Neutrophil (primary cell): ENCODE results near the gene ZC3H12A.
A peak's percentile ranks its signal among the peaks of the same experiment; 100 is the strongest.

ENCODE experiments used
- H3K27ac ChIP-seq: fragments of 200-600 bp; sonication (generic); 2 replicates; pipeline ENCODE4 v1.5.1; 2016; ENCODE audit warnings: mild to moderate bottlenecking, moderate library complexity
- H3K27me3 ChIP-seq: fragments of 200-600 bp; sonication (generic); 2 replicates; pipeline ENCODE4 v1.6.0; 2016; ENCODE audit warnings: mild to moderate bottlenecking
- H3K36me3 ChIP-seq: fragments of 200-600 bp; sonication (generic); 2 replicates; pipeline ENCODE4 v1.5.1; 2017
- H3K4me1 ChIP-seq, 2 experiments: fragments of 200-600 bp in 1 of 2; sonication (generic) in 1 of 2; 1 replicate in 1 of 2; 2 replicates in 1 of 2; pipeline versions ENCODE4 v1.5.1 to v1.6.1; 2013 to 2016; ENCODE audit warnings: low read depth in 1 of 2, low read length in 1 of 2, mild to moderate bottlenecking in 1 of 2, moderate library complexity in 1 of 2; ENCODE audit not compliant: control insufficient read depth in 1 of 2, insufficient read depth in 1 of 2
- H3K4me3 ChIP-seq, 2 experiments: fragments of 200-600 bp in 1 of 2; sonication (generic) in 1 of 2; 1 replicate in 1 of 2; 2 replicates in 1 of 2; pipeline ENCODE4 v1.5.1; 2013 to 2016; ENCODE audit warnings: low read depth in 1 of 2, low read length in 1 of 2, mild to moderate bottlenecking in 1 of 2, moderate library complexity in 1 of 2
- H3K9me3 ChIP-seq: fragments of 200-600 bp; sonication (generic); 2 replicates; pipeline ENCODE4 v1.5.1; 2016
- CTCF ChIP-seq: fragments of 200-600 bp; sonication (generic); IDR thresholded peaks from 2 replicates; pipeline ENCODE4 v1.5.1; 2016; ENCODE audit warnings: antibody characterized with exemption

The ZC3H12A gene

GRCh38 chr1:37480125-37480466 lies 5.7 kb downstream of the ZC3H12A start:
- H3K9me3 ChIP-seq: no peaks in the 10 kb centered on the region
- no peak for TF ChIP-seq CTCF
- peak overlapping the region; percentile 94 for H3K27ac ChIP-seq
- H3K27me3 ChIP-seq: no peaks in the 10 kb centered on the region
- peak overlapping the region; percentile 89 to 99 for H3K4me3 ChIP-seq
- H3K36me3 ChIP-seq: peaks cover 87% of the 10 kb centered on the region
- H3K4me1 ChIP-seq: peaks cover 62 to 65% of the 10 kb centered on the region in 2 experiments

DNA sequence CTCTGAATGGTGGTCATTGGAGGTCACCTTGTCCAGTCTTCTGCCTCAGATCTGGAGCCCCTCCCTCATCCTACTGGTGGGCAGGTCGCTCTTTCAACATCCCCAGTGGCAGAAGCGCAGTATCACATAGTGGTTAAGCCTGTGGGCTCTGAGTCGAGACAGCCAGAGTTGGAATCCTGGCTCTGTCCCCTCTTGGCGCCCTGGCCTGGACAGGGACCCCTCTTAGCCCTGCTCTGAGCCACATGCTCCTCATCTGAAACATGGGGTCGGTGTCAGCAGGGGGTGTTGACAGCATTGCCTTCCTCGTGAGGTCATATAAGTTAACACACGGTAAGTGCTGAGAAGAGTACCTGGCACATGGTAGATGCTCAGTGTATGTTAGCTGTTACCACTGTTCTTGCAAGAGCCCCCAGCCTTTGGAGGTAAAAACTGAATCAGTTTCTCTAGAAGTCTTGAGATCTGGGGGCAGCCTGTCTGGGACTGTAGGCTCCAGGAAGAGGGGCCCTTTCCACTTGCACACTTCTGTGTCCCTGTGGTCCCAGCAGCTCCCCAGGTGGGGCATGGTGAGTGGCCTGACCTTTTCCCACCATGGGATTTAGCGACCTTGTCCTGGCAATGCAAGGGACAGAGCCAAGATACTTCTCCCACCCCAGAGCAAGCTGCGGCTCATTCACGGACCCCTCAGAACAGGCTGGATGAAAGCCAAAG lies 6.4 kb downstream of the ZC3H12A start:
- no peak for TF ChIP-seq CTCF
- Histone ChIP-seq H3K27ac (peak overlapping the region; percentile 94), H3K9me3 (no peaks in the 10 kb centered on the region), H3K36me3 (peaks cover 82% of the 10 kb centered on the region), H3K27me3 (no peaks in the 10 kb centered on the region), H3K4me1 (peaks cover 62 to 64% of the 10 kb centered on the region in 2 experiments), H3K4me3 (peak overlapping the region; percentile 89 to 99)

- H3K9me3 ChIP-seq: no peaks in the 10 kb centered on the region
- H3K4me3 ChIP-seq: no peak overlapping the region
- no peak for TF ChIP-seq CTCF
- H3K27ac ChIP-seq: peak overlapping the region; percentile 94
- H3K36me3 ChIP-seq: peaks cover 75% of the 10 kb centered on the region
- H3K27me3 ChIP-seq: no peaks in the 10 kb centered on the region
- H3K4me1 ChIP-seq: peaks cover 62 to 64% of the 10 kb centered on the region in 2 experiments
These were observed 7.1 kb downstream of the ZC3H12A start for GRCh38 chr1:37481289-37482003.

GRCh38 chr1:37482004-37482785 lies 7.8 kb downstream of the ZC3H12A start:
- no peak overlapping the region for H3K4me3 ChIP-seq
- no peak for TF ChIP-seq CTCF
- H3K36me3 ChIP-seq: peaks cover 70% of the 10 kb centered on the region
- no peaks in the 10 kb centered on the region for H3K27me3 ChIP-seq
- peak overlapping the region; percentile 94 for H3K27ac ChIP-seq
- H3K4me1 ChIP-seq: peaks cover 62 to 64% of the 10 kb centered on the region in 2 experiments
- no peaks in the 10 kb centered on the region for H3K9me3 ChIP-seq

DNA sequence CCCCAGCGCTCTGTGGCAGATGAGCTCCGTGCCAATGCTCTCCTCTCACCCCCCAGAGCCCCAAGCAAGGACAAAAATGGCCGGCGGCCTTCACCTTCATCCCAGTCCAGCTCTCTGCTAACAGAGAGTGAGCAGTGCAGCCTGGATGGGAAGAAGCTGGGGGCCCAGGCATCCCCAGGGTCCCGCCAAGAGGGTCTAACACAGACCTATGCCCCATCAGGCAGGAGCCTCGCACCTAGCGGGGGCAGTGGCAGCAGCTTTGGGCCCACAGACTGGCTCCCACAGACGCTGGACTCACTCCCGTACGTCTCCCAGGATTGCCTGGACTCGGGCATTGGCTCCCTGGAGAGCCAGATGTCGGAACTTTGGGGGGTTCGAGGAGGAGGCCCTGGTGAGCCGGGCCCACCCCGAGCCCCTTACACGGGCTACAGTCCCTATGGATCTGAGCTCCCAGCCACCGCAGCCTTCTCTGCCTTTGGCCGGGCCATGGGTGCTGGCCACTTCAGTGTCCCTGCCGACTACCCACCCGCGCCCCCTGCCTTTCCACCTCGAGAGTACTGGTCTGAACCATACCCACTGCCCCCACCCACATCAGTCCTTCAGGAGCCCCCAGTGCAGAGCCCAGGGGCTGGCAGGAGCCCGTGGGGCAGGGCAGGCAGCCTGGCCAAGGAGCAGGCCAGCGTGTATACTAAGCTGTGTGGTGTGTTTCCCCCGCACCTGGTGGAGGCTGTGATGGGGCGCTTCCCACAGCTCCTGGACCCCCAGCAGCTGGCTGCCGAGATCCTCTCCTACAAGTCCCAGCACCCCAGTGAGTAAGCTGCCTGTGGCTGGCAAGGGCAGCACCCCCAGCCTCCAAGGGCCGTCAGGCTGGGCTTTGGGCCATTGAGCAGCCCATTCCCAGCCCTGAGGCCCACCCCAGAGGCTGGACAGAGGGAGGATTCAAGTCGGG lies 8.7 kb downstream of the ZC3H12A start:
- H3K4me3 ChIP-seq: no peak overlapping the region
- TF ChIP-seq CTCF: no peak
- H3K4me1 ChIP-seq: peaks cover 58 to 61% of the 10 kb centered on the region in 2 experiments
- no peaks in the 10 kb centered on the region for H3K27me3 ChIP-seq
- H3K36me3 ChIP-seq: peaks cover 62% of the 10 kb centered on the region
- no peaks in the 10 kb centered on the region for H3K9me3 ChIP-seq
- H3K27ac ChIP-seq: peak overlapping the region; percentile 84
